Trophoblast cell (in vitro differentiated cells and primary cell): ENCODE results near the gene KCNQ2.

Experiments
- DNase-seq, 2 donors: peaks; one replicate each; pipeline ENCODE4 v3.0.0-alpha.2; 2016
- H2AFZ ChIP-seq: 2 replicates; pipeline ENCODE4 v1.6.1; 2013; ENCODE audit warnings: low read length, moderate library complexity, mild to moderate bottlenecking; ENCODE audit not compliant: insufficient read depth, poor library complexity
- H2AK5ac ChIP-seq: 2 replicates; pipeline ENCODE4 v1.6.1; 2013; ENCODE audit warnings: mild to moderate bottlenecking, low read length
- H2BK120ac ChIP-seq: 2 replicates; pipeline ENCODE4 v1.6.1; 2013; ENCODE audit warnings: low read length, mild to moderate bottlenecking, moderate library complexity; ENCODE audit not compliant: insufficient read depth, poor library complexity
- H2BK12ac ChIP-seq: 2 replicates; pipeline ENCODE4 v1.6.1; 2013; ENCODE audit warnings: mild to moderate bottlenecking, low read length, moderate library complexity
- H2BK5ac ChIP-seq: 2 replicates; pipeline ENCODE4 v1.6.1; 2013; ENCODE audit warnings: low read length, low read depth, moderate library complexity, mild to moderate bottlenecking; ENCODE audit not compliant: poor library complexity
- H3K14ac ChIP-seq: 2 replicates; pipeline ENCODE4 v1.6.1; 2013; ENCODE audit warnings: mild to moderate bottlenecking, low read length
- H3K18ac ChIP-seq: 2 replicates; pipeline ENCODE4 v1.6.1; 2013; ENCODE audit warnings: mild to moderate bottlenecking, low read length
- H3K23ac ChIP-seq: 2 replicates; pipeline ENCODE4 v1.6.1; 2013; ENCODE audit warnings: low read length
- H3K27ac ChIP-seq: 2 replicates; pipeline ENCODE4 v1.5.1; 2013; ENCODE audit warnings: low read depth, mild to moderate bottlenecking, inconsistent platforms, low read length, moderate library complexity
- H3K27me3 ChIP-seq: 2 replicates; pipeline ENCODE4 v1.6.1; 2013; ENCODE audit warnings: inconsistent platforms, mild to moderate bottlenecking, low read length, moderate library complexity; ENCODE audit not compliant: insufficient read depth
- H3K36me3 ChIP-seq, 2 experiments: 1 replicate in 1 of 2; 2 replicates in 1 of 2; pipeline ENCODE4 v1.6.1; 2013; ENCODE audit warnings: low read length in 2 of 2, mild to moderate bottlenecking in 2 of 2, moderate library complexity in 1 of 2; ENCODE audit not compliant: insufficient read depth in 2 of 2, control insufficient read depth in 1 of 2
- H3K4ac ChIP-seq: 2 replicates; pipeline ENCODE4 v1.6.1; 2013; ENCODE audit warnings: low read depth, mild to moderate bottlenecking, low read length, moderate library complexity
- H3K4me1 ChIP-seq, 2 experiments: 1 replicate in 1 of 2; 2 replicates in 1 of 2; pipeline ENCODE4 v1.6.1; 2013; ENCODE audit warnings: low read length in 2 of 2, mild to moderate bottlenecking in 2 of 2, moderate library complexity in 1 of 2; ENCODE audit not compliant: insufficient read depth in 2 of 2, control insufficient read depth in 1 of 2
- H3K4me2 ChIP-seq: 2 replicates; pipeline ENCODE4 v1.6.1; 2013; ENCODE audit warnings: inconsistent platforms, mild to moderate bottlenecking, low read length, moderate library complexity
- H3K4me3 ChIP-seq: 2 replicates; pipeline ENCODE4 v1.5.1; 2013; ENCODE audit warnings: mild to moderate bottlenecking, low read depth, low read length, inconsistent platforms
- H3K79me1 ChIP-seq: one replicate; pipeline ENCODE4 v1.6.1; 2013; ENCODE audit warnings: low read length
- H3K79me2 ChIP-seq: 2 replicates; pipeline ENCODE4 v1.6.1; 2013; ENCODE audit warnings: low read length, mild to moderate bottlenecking; ENCODE audit not compliant: control insufficient read depth, insufficient read depth, poor library complexity
- H3K9ac ChIP-seq: 2 replicates; pipeline ENCODE4 v1.6.1; 2013; ENCODE audit warnings: mild to moderate bottlenecking, low read length
- H3K9me3 ChIP-seq: 2 replicates; pipeline ENCODE4 v1.6.1; 2013; ENCODE audit warnings: low read depth, mild to moderate bottlenecking, control low read depth, inconsistent platforms, low read length; ENCODE audit not compliant: insufficient read depth
- H4K12ac ChIP-seq: 2 replicates; pipeline ENCODE4 v1.6.1; 2013; ENCODE audit warnings: low read depth, mild to moderate bottlenecking, low read length, moderate library complexity
- H4K8ac ChIP-seq: 2 replicates; pipeline ENCODE4 v1.6.1; 2013; ENCODE audit warnings: low read depth, mild to moderate bottlenecking, low read length, moderate library complexity
- H4K91ac ChIP-seq: one replicate; pipeline ENCODE4 v1.6.1; 2013; ENCODE audit warnings: low read depth, mild to moderate bottlenecking, low read length, moderate library complexity
- WGBS: extraction: QIAGEN DNeasy Blood & Tissue Kit; methylation state at CpG from one replicate; pipeline ENCODE4 v1.1.7; 2013; ENCODE audit warnings: missing lambda C conversion rate; ENCODE audit not compliant: insufficient read length, insufficient coverage; ENCODE audit errors: extremely low coverage; 5-methylcytosine and 5-hydroxymethylcytosine counted together

Gene KCNQ2

GRCh38 chr20:63471717-63471980 lies 806 bp downstream of the KCNQ2 start:
- Histone ChIP-seq H3K9ac (no peak overlapping the region), H2AK5ac (no peak overlapping the region), H3K4me3 (peak overlapping the region; percentile 3), H3K9me3 (peaks cover 1% of the 10 kb centered on the region), H3K36me3 (no peaks in the 10 kb centered on the region), H3K4me1 (peaks cover 5% of the 10 kb centered on the region in 2 experiments), H4K8ac (no peak overlapping the region), H4K12ac (no peak overlapping the region), H3K23ac (no peak overlapping the region), H3K4ac (no peak overlapping the region), H3K79me2 (no peaks in the 10 kb centered on the region), H3K27me3 (peaks cover 24% of the 10 kb centered on the region), H2BK5ac (no peak overlapping the region), H2BK120ac (no peak overlapping the region), H3K4me2 (peak overlapping the region; percentile 68), H3K18ac (no peak overlapping the region), H2AFZ (no peak overlapping the region), H4K91ac (no peak overlapping the region), H3K79me1 (no peaks in the 10 kb centered on the region), H3K14ac (no peak overlapping the region), H2BK12ac (no peak overlapping the region), H3K27ac (no peak overlapping the region)
- WGBS = no CpG with 5 or more reads among the region's 27 CpGs
- DNase-seq = no peak

GRCh38 chr20:63471002-63471716 lies 1.3 kb downstream of the KCNQ2 start:
- Histone ChIP-seq H3K79me2 (no peaks in the 10 kb centered on the region), H3K27me3 (peaks cover 24% of the 10 kb centered on the region), H4K12ac (no peak overlapping the region), H3K23ac (no peak overlapping the region), H2AK5ac (no peak overlapping the region), H4K8ac (no peak overlapping the region), H4K91ac (no peak overlapping the region), H3K9me3 (peaks cover 1% of the 10 kb centered on the region), H3K4me2 (no peak overlapping the region), H3K79me1 (no peaks in the 10 kb centered on the region), H3K4me3 (no peak overlapping the region), H3K18ac (no peak overlapping the region), H2BK120ac (no peak overlapping the region), H3K27ac (no peak overlapping the region), H3K9ac (no peak overlapping the region), H3K4ac (no peak overlapping the region), H3K36me3 (no peaks in the 10 kb centered on the region), H2BK12ac (no peak overlapping the region), H3K4me1 (peaks cover 5% of the 10 kb centered on the region in 2 experiments), H3K14ac (no peak overlapping the region), H2BK5ac (no peak overlapping the region), H2AFZ (no peak overlapping the region)
- no peak for DNase-seq
- WGBS = no CpG with 5 or more reads among the region's 46 CpGs

DNA sequence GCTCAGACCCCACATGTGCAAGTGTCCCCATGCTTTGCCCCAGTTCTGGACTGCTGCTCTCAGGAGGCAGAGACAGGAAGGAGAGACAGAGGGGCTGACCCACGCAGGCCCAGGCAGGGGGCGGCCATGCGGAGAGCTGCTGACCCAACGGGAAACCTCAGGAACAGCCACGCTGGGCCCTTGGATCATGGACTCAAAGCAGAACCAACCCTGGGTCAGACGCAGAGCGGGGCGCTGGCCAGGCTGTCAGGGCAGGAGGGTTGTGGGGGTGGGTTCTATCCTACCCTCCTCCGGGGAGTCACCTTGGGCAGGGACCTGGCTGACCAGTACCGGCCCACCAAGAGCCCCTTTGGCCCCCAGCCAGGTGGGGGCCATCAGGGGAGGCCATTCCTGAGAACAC lies 2.0 kb downstream of the KCNQ2 start:
- no peak overlapping the region for H4K91ac ChIP-seq
- peaks cover 24% of the 10 kb centered on the region for H3K27me3 ChIP-seq
- no peak for DNase-seq
- H2BK12ac ChIP-seq = no peak overlapping the region
- no peak overlapping the region for H3K4ac ChIP-seq
- H3K18ac ChIP-seq = no peak overlapping the region
- no peak overlapping the region for H3K4me2 ChIP-seq
- no peaks in the 10 kb centered on the region for H3K79me2 ChIP-seq
- no peak overlapping the region for H4K12ac ChIP-seq
- H2AFZ ChIP-seq = no peak overlapping the region
- H3K36me3 ChIP-seq = no peaks in the 10 kb centered on the region
- no peak overlapping the region for H3K4me3 ChIP-seq
- H3K9me3 ChIP-seq = peaks cover 1% of the 10 kb centered on the region
- H3K27ac ChIP-seq = no peak overlapping the region
- no peak overlapping the region for H2BK120ac ChIP-seq
- no peak overlapping the region for H3K14ac ChIP-seq
- peaks cover 5% of the 10 kb centered on the region in 2 experiments for H3K4me1 ChIP-seq
- WGBS = no CpG with 5 or more reads among the region's 10 CpGs
- no peak overlapping the region for H4K8ac ChIP-seq
- no peaks in the 10 kb centered on the region for H3K79me1 ChIP-seq
- H3K23ac ChIP-seq = no peak overlapping the region
- H3K9ac ChIP-seq = no peak overlapping the region
- H2BK5ac ChIP-seq = no peak overlapping the region
- no peak overlapping the region for H2AK5ac ChIP-seq

GRCh38 chr20:63469713-63470101 lies 2.7 kb downstream of the KCNQ2 start:
- no peak overlapping the region for H4K12ac ChIP-seq
- H3K4me2 ChIP-seq = no peak overlapping the region
- DNase-seq = no peak
- H3K27me3 ChIP-seq = peaks cover 24% of the 10 kb centered on the region
- no peak overlapping the region for H3K4me3 ChIP-seq
- no peak overlapping the region for H3K27ac ChIP-seq
- H3K9ac ChIP-seq = no peak overlapping the region
- no peak overlapping the region for H2BK120ac ChIP-seq
- H3K14ac ChIP-seq = no peak overlapping the region
- no peaks in the 10 kb centered on the region for H3K79me2 ChIP-seq
- H2AFZ ChIP-seq = no peak overlapping the region
- H3K23ac ChIP-seq = no peak overlapping the region
- no peaks in the 10 kb centered on the region for H3K79me1 ChIP-seq
- no peak overlapping the region for H4K91ac ChIP-seq
- H4K8ac ChIP-seq = no peak overlapping the region
- no peak overlapping the region for H2AK5ac ChIP-seq
- no CpG with 5 or more reads among the region's 13 CpGs for WGBS
- H3K18ac ChIP-seq = no peak overlapping the region
- peaks cover 1% of the 10 kb centered on the region for H3K9me3 ChIP-seq
- H3K36me3 ChIP-seq = no peaks in the 10 kb centered on the region
- H2BK5ac ChIP-seq = no peak overlapping the region
- H3K4me1 ChIP-seq = peaks cover 5% of the 10 kb centered on the region in 2 experiments
- no peak overlapping the region for H3K4ac ChIP-seq
- H2BK12ac ChIP-seq = no peak overlapping the region
